GM18909 (cell line): ENCODE results near the gene GNG7.
A peak's percentile ranks its signal among the peaks of the same experiment; 100 is the strongest.
"Not testable (repeated sequence)": the region's sequence is repeated elsewhere in the genome, so short reads cannot be mapped to it uniquely, and the experiment has no call there.

Experiments
- ATAC-seq: cut with Tn5 transposase; IDR thresholded peaks from one replicate; pipeline ENCODE4 v1.9.1; 2021; ENCODE audit warnings: mild to moderate bottlenecking; ENCODE audit not compliant: unreplicated experiment, poor library complexity

Gene GNG7

GRCh38 chr19:2679439-2679838 lies 23.1 kb downstream of the GNG7 start:
- ATAC-seq, result no peak

- not testable (repeated sequence) for ATAC-seq
Measured at GRCh38 chr19:2678948-2679347, 23.5 kb downstream of the GNG7 start.

DNA sequence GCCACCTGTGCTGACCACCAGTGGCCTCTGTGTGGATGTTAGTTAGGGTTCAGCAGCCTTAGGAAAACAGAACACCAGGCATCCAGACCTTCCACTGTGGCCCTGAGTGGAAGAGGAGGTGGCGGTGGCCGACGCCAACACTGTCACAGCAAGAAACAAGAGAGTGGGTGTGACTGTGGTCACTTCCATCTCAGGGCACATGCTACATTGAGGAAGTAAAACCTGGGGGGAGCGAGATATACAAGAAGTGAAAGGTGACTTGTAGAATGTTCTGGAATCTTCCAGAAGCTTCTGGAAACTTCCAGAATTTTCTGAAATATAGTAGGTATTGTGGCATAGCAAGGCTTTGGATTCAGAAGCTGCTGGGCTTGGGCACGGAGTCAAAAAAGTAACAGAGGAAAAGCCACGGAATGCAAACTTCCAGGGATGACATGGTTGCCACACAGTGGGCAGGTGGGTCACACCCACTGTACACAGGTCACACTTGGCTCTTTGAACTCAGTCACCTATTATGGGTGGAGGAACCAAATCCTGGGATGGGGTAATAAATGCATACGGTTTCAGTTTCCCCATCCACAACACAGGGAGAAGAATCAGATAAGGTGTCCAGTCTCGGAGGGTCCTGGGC lies 24.3 kb downstream of the GNG7 start:
- ATAC-seq, result peak; percentile 58

GRCh38 chr19:2676823-2677222 lies 25.7 kb downstream of the GNG7 start:
- no peak for ATAC-seq

DNA sequence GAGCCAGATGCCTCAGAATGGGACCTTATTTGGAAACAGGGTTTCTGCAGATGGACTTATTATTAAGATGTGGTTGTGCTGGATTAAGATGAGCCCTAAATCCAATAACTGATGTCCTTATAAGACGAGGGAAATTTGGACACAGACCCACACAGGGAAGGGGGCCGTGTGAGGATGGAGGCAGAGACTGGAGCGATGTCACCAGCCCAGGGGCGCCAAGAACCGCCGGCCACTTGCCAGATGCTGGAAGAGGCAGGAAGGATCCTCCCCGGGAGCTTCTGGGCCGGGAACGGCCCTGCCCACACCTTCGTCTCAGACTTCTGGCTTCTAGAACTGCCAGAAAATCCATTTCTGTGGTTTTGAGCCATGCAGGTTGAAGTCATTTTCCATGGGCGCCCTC lies 26.6 kb downstream of the GNG7 start:
- no peak for ATAC-seq

DNA sequence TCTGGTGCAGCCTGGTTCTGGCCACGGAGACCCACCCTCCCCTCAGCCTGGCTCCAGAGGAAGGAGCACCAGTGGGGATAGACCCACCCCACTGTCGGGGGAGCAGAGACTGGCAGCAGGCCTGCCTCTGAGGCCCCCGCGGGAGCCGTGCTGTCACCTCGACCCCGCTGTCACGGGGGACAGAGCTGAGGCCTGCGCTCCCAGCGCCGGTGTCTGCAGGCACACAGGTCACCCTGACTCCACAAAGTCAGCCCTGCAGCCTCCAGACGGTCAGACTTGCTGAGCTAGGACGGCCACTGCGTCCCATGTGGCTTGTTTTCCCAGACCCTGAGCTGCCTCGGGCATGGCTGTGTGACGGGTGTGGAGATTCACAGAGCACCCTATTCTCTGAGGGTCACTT lies 32.3 kb downstream of the GNG7 start:
- ATAC-seq, result no peak

DNA sequence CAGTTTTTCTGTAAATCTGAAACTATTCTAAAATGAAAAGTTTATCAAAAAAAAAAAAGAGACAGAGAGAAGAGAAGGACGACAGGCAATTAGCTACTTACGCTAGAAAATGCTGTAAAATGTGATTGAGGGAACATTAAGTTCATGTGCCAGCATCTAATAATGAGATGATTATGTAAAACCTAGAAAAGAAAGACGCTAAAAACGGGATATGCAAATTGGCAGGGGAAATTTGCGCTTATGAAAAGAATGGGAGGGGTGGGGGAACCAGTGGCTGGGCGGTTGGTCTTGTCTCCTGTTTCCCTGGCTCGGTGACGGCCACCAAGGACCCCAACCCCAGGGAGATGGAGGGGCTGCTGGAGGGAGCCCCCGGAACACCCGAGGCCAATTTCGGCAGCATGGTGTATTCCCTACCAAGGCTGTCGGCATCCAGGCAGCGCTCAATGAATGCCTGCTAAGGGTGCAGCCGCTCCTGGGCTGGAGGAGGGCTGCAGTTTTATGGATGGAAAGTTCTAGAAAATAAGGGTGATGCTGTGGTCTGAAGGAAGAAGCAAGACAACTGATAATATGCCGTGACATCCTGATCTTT lies 34.2 kb downstream of the GNG7 start:
- ATAC-seq, result no peak

DNA sequence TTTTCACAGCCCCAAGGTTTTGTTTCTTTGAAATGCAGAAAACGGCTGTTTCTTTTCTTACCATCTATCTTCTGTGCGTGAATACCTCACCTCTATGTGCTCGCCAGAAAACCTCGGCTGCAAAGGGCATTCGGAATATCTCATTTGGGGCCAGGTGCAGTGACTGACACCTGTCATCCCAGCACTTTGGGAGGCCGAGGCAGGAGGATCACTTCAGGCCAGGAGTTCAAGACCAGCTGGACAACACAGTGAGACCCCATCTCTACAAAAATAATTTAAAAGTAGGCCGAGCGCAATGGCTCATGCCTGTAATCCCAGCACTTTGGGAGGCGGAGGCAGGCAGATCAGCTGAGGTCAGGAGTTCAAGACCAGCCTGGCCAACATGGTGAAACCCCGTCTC lies 35.1 kb downstream of the GNG7 start:
- not testable (repeated sequence) for ATAC-seq

DNA sequence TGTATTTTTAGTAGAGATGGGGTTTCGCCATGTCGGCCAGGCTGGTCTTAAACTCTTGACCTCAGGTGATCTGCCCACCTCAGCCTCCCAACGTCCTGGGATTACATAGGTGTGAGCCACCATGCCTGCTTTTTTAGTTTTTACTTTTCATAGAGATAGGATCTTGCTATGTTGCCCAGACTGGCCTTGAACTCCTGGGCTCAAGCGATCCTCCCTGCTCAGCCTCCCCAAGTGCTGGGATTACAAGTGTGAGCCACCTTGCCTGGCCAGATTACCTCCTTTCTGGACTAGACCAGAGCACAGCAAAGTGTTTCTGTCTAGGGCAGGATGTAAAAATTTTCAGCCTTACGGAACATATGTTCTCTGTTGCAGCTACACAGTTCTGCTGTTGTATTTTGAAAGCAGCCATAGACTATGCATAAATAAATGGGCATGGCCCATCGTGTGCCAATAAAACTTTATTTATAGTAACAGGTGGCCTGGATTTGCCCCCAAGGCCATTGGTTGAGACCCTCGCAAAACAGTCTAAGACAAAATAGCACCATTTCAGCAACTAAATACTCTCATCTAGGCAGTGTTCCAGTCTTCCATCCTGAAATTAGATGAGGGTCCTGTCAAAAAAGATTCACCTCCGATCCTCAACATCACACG lies 36.0 kb downstream of the GNG7 start:
- ATAC-seq, result no peak

DNA sequence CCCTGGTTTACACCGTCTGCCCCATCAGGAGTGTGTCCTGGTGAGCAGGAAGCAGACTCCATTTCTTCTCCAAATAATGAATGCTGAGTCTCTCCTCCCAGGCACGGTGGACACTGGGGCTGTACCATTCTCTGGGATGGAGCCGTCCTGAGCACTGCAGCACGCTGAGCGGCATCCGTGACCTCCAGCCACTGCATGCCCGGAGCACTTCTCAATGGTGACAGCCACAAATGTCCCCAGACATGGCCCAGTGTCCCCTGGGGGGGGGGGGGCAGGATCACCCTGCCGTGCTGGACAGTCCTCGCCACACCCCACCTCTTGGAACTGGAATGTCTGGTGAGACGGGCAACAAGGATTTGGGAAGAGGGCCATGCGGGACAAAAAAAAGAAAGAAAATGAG lies 37.4 kb downstream of the GNG7 start:
- no peak for ATAC-seq

DNA sequence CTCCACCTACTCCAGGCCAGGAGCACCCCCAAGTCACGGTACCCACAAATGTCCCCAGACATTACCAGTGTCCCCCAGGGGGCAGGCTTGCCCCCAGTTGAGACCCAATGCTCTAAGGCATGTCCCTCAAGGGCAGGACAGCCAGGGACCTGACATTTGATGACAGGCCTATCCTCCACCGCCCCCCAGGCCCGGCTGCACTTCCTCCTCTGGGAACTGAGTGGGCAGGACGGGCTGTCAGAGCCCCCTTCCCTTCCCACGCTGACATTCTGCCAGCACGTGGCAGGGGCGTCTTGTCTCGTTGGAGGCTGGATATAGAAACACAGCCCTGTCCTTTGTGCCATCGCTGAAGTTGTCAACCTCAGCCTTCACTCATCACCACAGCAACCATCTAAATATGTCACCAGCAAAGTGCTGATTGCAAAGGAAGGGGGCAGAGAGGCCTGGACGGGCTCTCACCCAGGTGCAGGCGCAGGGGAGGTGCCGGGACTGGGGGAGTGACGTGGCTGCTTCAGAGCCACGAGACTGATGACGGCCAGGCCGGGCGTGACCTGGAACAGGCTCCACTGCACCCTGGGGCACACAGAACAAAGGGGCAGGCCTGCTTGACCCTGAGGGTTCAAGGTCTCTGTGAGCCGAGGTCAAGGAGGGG lies 38.4 kb downstream of the GNG7 start:
- peak; percentile 54 for ATAC-seq

DNA sequence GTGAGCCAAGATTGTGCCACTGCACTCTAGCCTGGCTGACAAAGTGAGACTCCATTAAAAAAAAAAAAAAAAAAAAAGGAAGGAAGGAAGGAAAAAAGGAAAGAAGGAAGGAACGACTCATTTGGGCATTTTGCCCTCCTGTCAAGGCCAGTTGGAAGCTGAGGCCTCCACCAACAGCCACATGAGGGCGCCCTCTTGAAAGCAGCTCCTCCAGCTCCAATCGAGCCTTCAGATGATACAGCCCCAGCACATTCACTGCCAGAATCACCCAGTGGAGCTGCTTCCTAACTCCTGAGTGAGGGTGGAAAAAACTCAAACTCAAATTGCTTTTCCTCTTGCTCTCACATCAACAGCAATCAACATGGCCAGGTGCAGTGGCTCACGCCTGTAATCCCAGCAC lies 40.9 kb downstream of the GNG7 start:
- no peak for ATAC-seq

DNA sequence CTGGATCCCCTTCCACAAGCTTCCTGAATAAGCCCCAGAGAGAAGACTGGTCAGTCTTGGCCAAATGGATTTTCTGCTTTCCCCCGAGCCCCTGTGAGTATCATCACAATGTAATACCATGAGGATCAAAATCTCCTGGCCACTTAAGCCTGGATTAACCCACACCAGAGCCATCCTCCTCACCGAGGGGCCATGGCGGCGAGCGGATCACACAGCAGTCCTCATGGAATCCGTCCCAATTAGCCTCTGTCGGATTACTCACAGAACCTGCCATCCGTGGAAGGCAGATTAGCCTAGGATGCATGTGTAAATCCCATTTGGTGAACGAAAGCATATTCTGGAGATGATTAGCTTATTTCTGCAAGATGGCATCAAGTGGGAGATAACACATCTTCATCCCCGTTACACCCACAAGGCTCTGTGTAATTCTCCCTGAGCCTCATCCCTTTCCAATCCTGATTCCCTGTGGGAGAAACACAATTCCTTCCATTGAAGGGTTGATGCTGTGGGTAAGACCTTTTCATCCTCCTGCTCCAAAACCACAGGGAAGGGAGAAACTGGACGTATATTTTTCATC lies 42.5 kb downstream of the GNG7 start:
- no peak for ATAC-seq

DNA sequence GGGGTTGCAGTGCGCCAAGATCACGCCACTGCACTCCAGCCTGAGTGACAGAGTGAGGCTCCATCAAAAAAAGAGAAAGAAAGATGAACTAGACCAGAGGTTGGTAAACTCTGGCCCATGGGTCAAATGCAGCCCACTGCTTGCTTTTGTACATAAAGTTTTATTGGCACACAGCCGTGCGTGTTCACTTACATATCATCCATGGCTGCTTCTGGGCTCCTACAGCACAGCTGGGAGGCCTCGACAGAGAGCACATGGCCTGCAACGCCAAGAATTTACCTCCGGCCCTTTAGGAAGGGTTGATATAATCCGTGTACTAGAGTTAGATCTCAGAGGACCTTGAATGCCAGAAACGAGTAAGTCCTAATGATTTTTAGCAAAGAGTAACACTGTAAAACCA lies 46.0 kb downstream of the GNG7 start:
- ATAC-seq, result no peak

DNA sequence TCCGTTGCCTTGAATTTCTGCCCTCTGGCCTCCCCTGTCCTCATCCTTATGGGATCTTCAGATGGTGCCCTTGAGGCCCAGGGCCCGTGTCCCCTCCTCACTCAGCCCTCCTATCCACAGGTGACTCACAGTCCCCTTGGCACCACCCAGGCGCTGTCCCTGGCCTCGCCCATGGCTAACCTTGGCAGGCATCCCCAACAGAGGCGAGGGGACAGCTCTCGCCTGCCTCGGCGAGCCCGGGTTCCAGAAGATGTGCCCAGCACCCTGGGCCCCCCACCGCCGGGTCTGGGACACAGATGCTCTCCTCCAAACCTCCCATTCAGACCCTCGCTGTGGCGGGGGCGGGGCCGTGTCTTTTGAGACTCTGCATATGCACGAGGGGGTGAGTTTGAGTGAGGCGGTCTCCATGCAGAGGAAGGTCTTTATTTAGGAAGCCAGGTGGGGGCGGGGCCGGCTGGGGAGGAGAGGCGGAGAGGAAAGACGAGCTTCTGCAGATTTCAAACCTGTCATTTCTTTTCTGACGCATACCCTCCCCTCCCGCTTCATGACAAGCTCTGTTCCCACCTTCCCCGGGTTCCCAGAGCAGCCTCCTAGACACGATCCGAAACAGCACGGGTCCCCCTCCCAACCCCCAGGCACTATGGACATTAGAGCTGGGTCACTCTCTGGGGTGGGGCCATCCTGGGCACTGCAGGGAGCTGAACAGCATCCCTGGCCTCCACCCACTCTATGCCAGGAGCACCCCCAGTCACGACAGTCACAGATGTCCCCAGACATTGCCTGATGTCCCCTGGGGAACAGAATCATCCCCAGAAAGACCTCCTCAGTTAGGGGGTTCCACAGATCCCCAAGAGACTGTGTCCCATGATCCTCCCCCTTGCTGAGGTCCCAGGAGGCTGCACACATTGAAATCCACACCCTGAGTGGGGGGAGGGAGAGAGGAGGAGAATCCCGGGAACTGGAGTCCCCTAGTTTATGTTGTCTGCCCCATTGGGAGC lies 48.5 kb downstream of the GNG7 start:
- no peak for ATAC-seq

GRCh38 chr19:2653218-2653617 lies 49.3 kb downstream of the GNG7 start:
- no peak for ATAC-seq

DNA sequence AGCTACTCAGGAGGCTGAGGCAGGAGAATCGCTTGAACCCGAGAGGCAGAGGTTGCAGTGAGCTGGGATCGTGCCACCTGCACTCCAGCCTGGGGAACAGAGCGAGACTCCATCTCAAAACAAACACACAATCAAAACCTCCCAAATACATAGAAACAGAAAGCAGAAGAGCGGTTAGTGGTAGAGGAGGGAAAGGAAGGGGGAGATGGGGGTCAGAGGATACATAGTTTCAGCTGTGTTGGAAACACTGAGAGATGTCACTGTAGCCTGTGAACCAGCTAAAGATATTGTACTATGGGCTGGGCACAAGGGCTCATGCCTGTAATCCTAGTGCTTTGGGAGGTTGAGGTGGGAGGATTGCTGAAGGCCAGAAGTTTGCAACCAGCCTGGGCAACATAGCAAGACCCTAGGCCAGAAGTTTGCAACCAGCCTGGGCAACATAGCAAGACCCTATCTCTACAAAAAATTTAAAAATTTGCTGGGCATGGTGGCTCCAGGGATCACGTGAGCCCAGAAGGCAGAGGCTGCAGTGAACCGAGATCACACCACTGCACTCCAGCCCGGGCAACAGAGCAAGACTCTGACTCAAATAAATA lies 49.9 kb downstream of the GNG7 start:
- no peak for ATAC-seq

GRCh38 chr19:2651002-2651733 lies 51.3 kb downstream of the GNG7 start:
- ATAC-seq, result not testable (repeated sequence)

GRCh38 chr19:2650515-2650914 lies 52.0 kb downstream of the GNG7 start:
- no peak for ATAC-seq
